K562 treated with DMSO at 1 percent for 24 hours (cell line): ENCODE measurements around the gene FAM228A. TPM values are rescaled to one million over a fixed set of nuclear protein-coding genes. Genes with fewer than 3 reads are reported as not detected.

Experiments
- total RNA-seq: library from RNA; unstranded; fragments of 300-600 nt; gene quantifications from 2 replicates; pipeline ENCODE4 v1.2.3, GENCODE V29; 2022; ENCODE audit warnings: low read depth; ENCODE audit not compliant: insufficient read depth

Gene FAM228A
- 0.15 TPM in 1 of 2 replicates, not detected in the other for total RNA-seq

GRCh38 chr2:24174851-24175277 is at the start of gene FAM228A:
TSS of gene FAM228A (plus strand) at chr2:24175053. CDS start at chr2:24175481, 428 bp downstream.

Other genes starting within 250 kb of the FAM228A start
- 7.1 and 8.5 TPM in 2 replicates for gene ATAD2B, start 247.9 kb upstream of the FAM228A start, total RNA-seq
- 8.8 and 9.0 TPM in 2 replicates for gene UBXN2A, start 234.6 kb upstream of the FAM228A start, total RNA-seq
- gene MFSD2B, start 165.0 kb upstream of the FAM228A start, total RNA-seq, result 2.2 and 3.4 TPM in 2 replicates
- gene WDCP, start 127.7 kb upstream of the FAM228A start, total RNA-seq, result 11.1 and 11.2 TPM in 2 replicates
- 1.3 and 1.4 TPM in 2 replicates for gene FKBP1B, start 125.3 kb upstream of the FAM228A start, total RNA-seq
- 143 and 150 TPM in 2 replicates for gene SF3B6, start 98.7 kb upstream of the FAM228A start, total RNA-seq
- gene TP53I3, start 90.2 kb upstream of the FAM228A start, total RNA-seq, result 16.8 and 20.0 TPM in 2 replicates
- gene PFN4, start 51.7 kb upstream of the FAM228A start, total RNA-seq, result 1.4 and 1.5 TPM in 2 replicates
- 3.1 and 10.5 TPM in 2 replicates for gene FAM228B, start 51.6 kb upstream of the FAM228A start, total RNA-seq
- 11.7 and 16.1 TPM in 2 replicates for gene ITSN2, start 185.5 kb downstream of the FAM228A start, total RNA-seq